Ectodermal cell (in vitro differentiated cells): ENCODE data around the gene EPHA4.

ENCODE experiments used
- H3K27ac ChIP-seq: 2 replicates; pipeline ENCODE4 v1.7.0; 2013; ENCODE audit warnings: mild to moderate bottlenecking, low read depth, low read length; ENCODE audit not compliant: insufficient read depth, poor library complexity, severe bottlenecking
- H3K27me3 ChIP-seq: 2 replicates; pipeline ENCODE4 v1.7.0; 2013; ENCODE audit warnings: mild to moderate bottlenecking, low read length; ENCODE audit not compliant: insufficient read depth, control insufficient read depth, poor library complexity, severe bottlenecking
- H3K36me3 ChIP-seq: one replicate; pipeline ENCODE4 v1.7.0; 2013; ENCODE audit warnings: low read length; ENCODE audit not compliant: control insufficient read depth, insufficient read depth
- H3K4me1 ChIP-seq: one replicate; pipeline ENCODE4 v1.7.0; 2013; ENCODE audit warnings: low read length; ENCODE audit not compliant: control insufficient read depth, insufficient read depth
- H3K4me3 ChIP-seq: 2 replicates; pipeline ENCODE4 v1.7.0; 2013; ENCODE audit warnings: low read depth, low read length, control low read depth; ENCODE audit not compliant: insufficient read depth
- H3K9me3 ChIP-seq: 2 replicates; pipeline ENCODE4 v1.7.0; 2013; ENCODE audit warnings: mild to moderate bottlenecking, low read length, moderate library complexity; ENCODE audit not compliant: control insufficient read depth
- WGBS, 2 experiments: methylation state at CpG; one replicate each; pipeline ENCODE4 v1.1.7; 2013; ENCODE audit warnings: missing lambda C conversion rate in 2 of 2; 5-methylcytosine and 5-hydroxymethylcytosine counted together

The EPHA4 gene

DNA sequence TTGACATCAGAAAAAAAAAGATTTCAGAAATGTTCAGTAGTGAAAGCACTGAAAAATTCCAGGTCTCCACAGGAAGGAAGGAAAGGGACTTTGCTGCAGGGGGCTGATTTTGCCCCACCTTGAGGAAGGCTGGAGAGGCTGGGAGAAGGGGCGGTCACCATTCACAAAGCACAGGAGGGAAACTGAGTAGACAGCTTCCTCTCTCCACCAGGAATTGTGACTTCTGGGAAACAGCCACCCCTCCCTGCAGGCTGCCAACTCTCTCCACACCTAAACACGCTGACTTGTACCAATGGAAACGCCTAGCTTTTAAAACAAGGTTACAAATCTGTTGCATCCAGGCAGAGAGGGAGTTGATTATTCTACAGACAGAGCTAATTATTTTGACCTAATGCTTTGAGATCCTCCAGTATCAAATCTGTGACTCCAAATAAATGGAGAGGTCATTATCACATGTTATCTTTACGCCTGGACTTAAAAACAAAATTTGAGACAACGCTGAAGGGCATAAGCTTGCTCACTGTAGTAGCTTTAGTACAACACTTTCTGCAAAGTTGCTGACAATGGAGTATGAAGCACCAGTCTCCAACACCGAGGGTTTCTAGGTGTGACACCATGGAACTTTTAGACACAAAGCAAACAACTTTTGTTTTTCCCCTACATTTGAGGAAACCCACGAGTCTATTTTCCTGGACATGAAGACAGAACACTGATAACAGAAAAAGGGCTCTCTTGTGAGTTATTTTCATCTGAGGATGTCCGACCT lies 42.7 kb downstream of the EPHA4 start:
- Histone ChIP-seq H3K27ac (no peak overlapping the region), H3K4me3 (no peak overlapping the region), H3K4me1 (peaks cover 46% of the 10 kb centered on the region), H3K36me3 (peaks cover 3% of the 10 kb centered on the region), H3K9me3 (no peaks in the 10 kb centered on the region), H3K27me3 (no peaks in the 10 kb centered on the region)
- 87 to 93% methylated on average over 8 of the region's 8 CpGs for WGBS, 2 experiments

DNA sequence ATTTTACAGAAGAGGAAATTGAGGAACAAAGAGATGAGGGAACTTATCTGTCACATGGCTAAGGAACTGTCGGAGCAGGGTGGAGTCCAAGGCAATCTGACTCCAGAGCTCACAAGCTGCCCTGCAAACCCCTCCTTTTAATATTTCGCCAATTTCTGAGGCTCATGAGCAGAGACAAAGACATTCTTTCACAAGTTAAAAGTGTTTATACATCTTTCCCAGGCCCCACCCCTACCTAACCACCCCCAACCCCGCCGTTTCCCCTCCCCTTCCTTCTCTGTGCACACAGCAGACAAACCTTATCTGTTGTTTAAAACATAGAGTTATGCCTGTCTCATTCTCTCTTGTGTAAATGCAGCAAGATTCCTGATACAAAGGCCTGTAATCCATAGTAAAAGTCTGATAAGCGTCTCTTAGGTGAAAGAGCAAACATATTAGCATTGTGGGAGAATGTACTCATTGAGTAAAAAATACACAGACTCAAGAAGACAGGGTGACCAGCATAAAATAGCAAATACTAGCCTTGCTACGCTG lies 44.3 kb downstream of the EPHA4 start:
- H3K9me3 ChIP-seq: no peaks in the 10 kb centered on the region
- H3K27me3 ChIP-seq: no peaks in the 10 kb centered on the region
- H3K4me3 ChIP-seq: no peak overlapping the region
- no peak overlapping the region for H3K27ac ChIP-seq
- H3K36me3 ChIP-seq: peaks cover 3% of the 10 kb centered on the region
- WGBS, 2 experiments: 89 to 91% methylated on average over 6 of the region's 6 CpGs
- peaks cover 39% of the 10 kb centered on the region for H3K4me1 ChIP-seq

DNA sequence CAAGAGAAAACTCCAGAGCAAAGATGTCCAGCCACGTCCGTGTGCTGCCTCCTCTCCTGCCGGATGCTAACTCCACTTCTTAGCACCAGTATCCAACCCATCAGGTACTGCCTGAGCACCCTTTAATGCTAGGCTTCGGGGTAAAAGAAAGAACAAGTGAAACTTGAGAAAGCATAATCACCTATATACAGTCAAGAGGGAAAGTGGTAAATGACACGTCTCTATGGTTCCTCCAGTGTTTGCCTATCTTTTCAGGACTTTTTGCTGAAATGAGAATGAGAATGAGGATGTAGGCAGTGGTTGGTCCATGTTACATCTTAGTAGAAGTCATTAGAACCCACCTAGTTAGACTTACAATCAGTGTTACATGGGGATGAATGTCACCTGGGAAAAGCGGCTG lies 47.9 kb downstream of the EPHA4 start:
- Histone ChIP-seq H3K36me3 (peaks cover 3% of the 10 kb centered on the region), H3K27me3 (no peaks in the 10 kb centered on the region), H3K27ac (no peak overlapping the region), H3K9me3 (no peaks in the 10 kb centered on the region), H3K4me3 (no peak overlapping the region), H3K4me1 (peaks cover 34% of the 10 kb centered on the region)
- 93 to 97% methylated on average over 4 to 6 of the region's 6 CpGs for WGBS, 2 experiments

DNA sequence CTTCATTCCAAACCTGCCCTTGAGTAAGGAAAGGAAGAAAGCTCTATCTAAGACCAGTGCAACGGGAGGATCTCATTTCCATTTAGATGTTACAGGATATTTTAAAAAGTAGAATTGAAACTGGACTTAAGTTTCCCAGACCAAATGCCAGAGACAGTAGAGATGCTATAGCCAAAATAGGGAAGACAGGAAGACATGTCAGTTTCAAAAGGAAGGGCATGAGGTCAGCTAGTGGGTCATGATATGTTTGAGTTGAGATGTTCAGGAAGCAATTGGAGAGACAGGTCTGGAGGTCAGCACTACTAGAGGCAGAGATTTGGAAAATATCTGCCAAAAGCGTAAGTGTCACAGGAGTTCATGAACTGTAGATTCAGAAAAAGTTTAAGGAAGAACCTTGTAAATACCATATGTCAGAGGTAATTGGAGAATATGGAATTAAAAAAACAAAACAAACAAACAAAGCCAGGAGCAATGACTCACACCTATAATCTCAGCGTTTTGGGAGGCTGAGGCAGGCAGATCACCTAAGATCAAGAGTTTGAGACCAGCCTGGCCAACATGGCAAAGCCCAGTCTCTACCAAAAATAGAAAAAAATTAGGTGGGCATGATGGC lies 50.8 kb downstream of the EPHA4 start:
- WGBS, 2 experiments: 90 to 95% methylated on average over 3 of the region's 3 CpGs
- peaks cover 38% of the 10 kb centered on the region for H3K4me1 ChIP-seq
- no peak overlapping the region for H3K4me3 ChIP-seq
- H3K27ac ChIP-seq: no peak overlapping the region
- H3K36me3 ChIP-seq: peaks cover 3% of the 10 kb centered on the region
- no peaks in the 10 kb centered on the region for H3K9me3 ChIP-seq
- no peaks in the 10 kb centered on the region for H3K27me3 ChIP-seq

DNA sequence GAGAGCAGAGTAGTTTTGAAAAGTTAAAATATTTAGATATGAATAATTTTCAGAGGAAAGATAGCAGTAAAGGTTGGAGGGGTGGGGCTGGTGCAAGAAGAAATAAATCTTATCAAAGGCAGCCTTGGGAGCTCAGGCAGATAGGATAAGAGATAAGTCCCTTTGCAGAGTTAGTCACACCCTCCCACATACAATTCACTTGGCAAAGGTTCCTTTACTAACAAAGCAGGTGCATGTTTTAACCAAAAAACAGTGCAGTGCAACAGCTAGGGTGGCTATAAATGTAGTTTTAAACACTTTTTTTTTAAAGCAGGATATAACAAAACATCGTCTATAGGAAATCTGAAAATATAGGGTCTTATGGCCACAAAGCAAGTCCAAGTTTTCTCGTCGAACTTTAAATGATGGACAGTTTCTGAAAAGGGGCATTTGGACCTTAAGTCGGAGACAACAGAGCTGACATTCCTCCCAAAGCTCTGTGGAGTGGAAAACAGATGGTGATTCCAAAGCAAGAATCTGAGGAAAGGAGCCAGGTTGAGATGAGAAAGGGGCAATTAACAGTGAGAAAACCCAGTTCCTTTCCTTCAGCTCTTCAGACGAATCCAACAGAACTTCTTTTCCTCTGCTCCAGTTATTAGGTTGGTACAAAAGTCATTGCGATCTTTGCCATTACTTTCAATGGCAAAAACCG lies 53.0 kb downstream of the EPHA4 start:
- Histone ChIP-seq H3K36me3 (no peaks in the 10 kb centered on the region), H3K4me3 (no peak overlapping the region), H3K4me1 (peaks cover 38% of the 10 kb centered on the region), H3K27me3 (no peaks in the 10 kb centered on the region), H3K27ac (peak overlapping the region; percentile 66), H3K9me3 (no peaks in the 10 kb centered on the region)
- WGBS, 2 experiments: 87 to 90% methylated on average over 7 of the region's 7 CpGs

DNA sequence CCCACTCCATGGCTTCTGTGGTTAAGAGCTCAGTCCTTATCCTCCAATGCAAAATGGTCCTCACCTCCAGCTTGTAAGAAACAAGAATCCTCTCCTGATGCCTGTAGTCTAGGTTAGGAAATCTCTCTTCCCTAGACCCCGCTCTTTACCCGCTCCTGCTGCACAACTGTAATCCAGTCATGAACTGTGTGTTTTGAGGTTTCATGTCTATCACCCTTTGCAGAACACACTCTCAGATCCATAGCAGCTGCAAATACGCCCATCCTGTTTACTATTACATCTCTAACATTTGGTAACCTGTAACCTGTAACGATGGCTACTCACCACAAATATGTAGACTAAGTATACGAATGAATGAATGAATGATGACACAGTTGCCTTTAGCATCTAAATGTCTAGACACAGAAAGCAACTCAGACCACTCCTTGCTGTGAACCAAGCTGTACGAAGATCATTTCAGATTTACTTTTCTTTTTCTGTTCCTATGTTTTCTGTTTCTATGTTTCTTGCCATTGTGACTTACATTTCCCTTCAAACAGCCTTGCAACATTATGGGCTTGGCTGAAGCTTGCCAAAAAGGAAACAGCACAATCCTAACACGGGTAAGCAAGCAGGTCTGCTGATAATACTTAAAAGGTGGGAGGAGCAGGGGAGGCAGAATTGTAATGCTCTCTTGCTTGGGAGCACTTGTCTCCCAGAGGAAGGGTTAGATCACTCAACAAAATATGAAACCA lies 53.7 kb downstream of the EPHA4 start:
- WGBS, 2 experiments: 87 to 89% methylated on average over 7 of the region's 7 CpGs
- no peaks in the 10 kb centered on the region for H3K27me3 ChIP-seq
- H3K4me1 ChIP-seq: peaks cover 43% of the 10 kb centered on the region
- no peaks in the 10 kb centered on the region for H3K36me3 ChIP-seq
- no peak overlapping the region for H3K4me3 ChIP-seq
- H3K9me3 ChIP-seq: no peaks in the 10 kb centered on the region
- H3K27ac ChIP-seq: no peak overlapping the region

DNA sequence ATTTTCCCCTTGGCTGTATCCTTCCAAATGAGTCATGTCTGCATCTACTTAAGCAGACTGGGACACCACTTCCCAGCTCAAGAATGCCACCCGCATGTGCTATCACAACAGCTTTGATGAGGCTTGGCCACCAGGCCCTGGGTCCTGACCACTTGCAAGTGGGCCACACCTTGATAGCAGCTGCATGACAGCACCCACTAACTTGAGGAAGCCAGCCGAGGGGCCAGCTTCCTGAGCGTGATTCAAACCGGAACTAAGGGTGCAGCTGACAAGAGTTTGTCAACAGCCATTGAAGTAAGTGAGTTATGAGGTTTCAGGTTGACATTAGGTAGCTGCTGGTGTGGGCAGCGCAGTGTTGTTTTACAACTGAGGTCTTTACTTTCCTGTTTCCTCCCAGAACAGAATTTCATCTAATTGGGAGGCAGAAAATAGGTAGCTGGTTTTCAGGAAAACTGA lies 54.4 kb downstream of the EPHA4 start:
- WGBS, 2 experiments: 92 to 96% methylated on average over 5 of the region's 5 CpGs
- peaks cover 43% of the 10 kb centered on the region for H3K4me1 ChIP-seq
- no peaks in the 10 kb centered on the region for H3K36me3 ChIP-seq
- no peaks in the 10 kb centered on the region for H3K27me3 ChIP-seq
- no peaks in the 10 kb centered on the region for H3K9me3 ChIP-seq
- H3K27ac ChIP-seq: no peak overlapping the region
- no peak overlapping the region for H3K4me3 ChIP-seq

DNA sequence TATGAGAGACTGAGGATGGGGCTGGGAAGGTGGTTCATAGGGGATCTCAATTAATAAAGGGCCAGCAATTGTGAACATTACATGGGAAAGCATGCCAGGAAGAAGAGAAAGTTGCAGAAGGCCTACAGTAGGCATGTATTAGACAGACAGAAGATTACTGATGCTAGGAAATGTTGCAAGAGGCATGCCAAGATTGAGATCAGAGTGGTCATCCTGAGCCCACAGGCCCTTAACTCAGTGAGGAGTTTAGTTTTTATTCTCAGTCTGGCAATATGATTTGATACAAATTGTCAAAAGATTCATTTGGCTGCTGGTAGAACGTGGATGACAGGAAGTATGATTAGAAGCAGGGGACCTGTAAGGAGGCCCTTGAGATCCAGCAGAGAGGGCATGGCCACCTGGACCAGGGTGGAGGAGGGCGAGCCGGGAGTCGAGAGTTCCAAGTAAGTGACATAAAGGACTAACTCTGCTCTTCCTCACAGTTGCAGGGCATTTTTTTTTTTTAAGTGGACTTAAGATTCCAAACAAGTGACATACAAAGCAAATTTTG lies 54.9 kb downstream of the EPHA4 start:
- H3K4me3 ChIP-seq: no peak overlapping the region
- peaks cover 43% of the 10 kb centered on the region for H3K4me1 ChIP-seq
- no peaks in the 10 kb centered on the region for H3K9me3 ChIP-seq
- no peaks in the 10 kb centered on the region for H3K27me3 ChIP-seq
- H3K27ac ChIP-seq: no peak overlapping the region
- H3K36me3 ChIP-seq: no peaks in the 10 kb centered on the region
- 92 to 96% methylated on average over 4 of the region's 4 CpGs for WGBS, 2 experiments

DNA sequence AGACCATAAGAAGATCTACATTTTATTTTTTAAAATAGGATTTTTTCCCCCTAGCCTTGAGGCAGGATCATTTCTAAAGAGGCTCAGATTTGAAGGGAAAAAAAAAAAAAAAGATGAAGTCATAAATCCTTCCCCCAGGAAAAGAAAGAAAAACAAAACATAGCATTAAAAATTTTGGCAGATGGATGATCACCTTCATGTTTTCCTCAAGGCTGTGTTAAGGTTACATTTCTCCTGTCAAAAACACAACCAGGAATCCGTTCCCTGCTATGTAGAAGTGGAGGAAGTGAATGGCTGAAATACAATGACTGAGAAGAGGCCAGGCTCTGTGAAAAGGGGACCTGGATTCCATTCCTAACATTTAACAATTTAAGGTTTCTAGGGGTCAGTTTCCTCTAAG lies 56.2 kb downstream of the EPHA4 start:
- H3K36me3 ChIP-seq: no peaks in the 10 kb centered on the region
- H3K27me3 ChIP-seq: no peaks in the 10 kb centered on the region
- WGBS, 2 experiments: 70 to 83% methylated on average over 1 of the region's 1 CpG
- H3K4me3 ChIP-seq: no peak overlapping the region
- H3K9me3 ChIP-seq: no peaks in the 10 kb centered on the region
- H3K27ac ChIP-seq: no peak overlapping the region
- peaks cover 33% of the 10 kb centered on the region for H3K4me1 ChIP-seq
